Natural killer cell (primary cell): ENCODE results near the gene CATSPERB. TPM values are rescaled to one million over a fixed set of nuclear protein-coding genes. Genes with fewer than 3 reads are reported as not detected.

Source experiments
- ATAC-seq, 3 donors: fragments of 150-1000 bp in 2 of 3; fragments of 200-7000 bp in 1 of 3; cut with Tn5 transposase; 1 replicate in 1 of 3; 2 replicates in 2 of 3; pipeline ENCODE4 v1.10.0; 2021; ENCODE audit warnings: mild to moderate bottlenecking in 2 of 3, moderate library complexity in 2 of 3
- DNase-seq, 2 donors: peaks; one replicate each; pipeline versions ENCODE4 v3.0.0 to v3.0.0-alpha.2; 2013 to 2021; ENCODE audit warnings: mixed read lengths in 1 of 2
- H3K27ac ChIP-seq: one replicate; pipeline ENCODE4 v1.5.1; 2013; ENCODE audit warnings: mild to moderate bottlenecking, low read length
- H3K27me3 ChIP-seq: one replicate; pipeline ENCODE4 v1.6.1; 2013; ENCODE audit warnings: low read length; ENCODE audit not compliant: control insufficient read depth, insufficient read depth
- H3K36me3 ChIP-seq: one replicate; pipeline ENCODE4 v1.6.1; 2013; ENCODE audit warnings: low read length; ENCODE audit not compliant: control insufficient read depth, insufficient read depth
- H3K4me1 ChIP-seq: one replicate; pipeline ENCODE4 v1.6.1; 2013; ENCODE audit warnings: low read length; ENCODE audit not compliant: control insufficient read depth, insufficient read depth
- H3K4me3 ChIP-seq: one replicate; pipeline ENCODE4 v1.5.1; 2013; ENCODE audit warnings: low read length
- H3K9me3 ChIP-seq: one replicate; pipeline ENCODE4 v1.6.1; 2013; ENCODE audit warnings: low read length; ENCODE audit not compliant: control insufficient read depth, insufficient read depth
- H3K27ac Mint-ChIP-seq, 2 donors: one replicate each; pipeline ENCODE4 v1.8.0; 2022; ENCODE audit warnings: mild to moderate bottlenecking in 2 of 2, mixed read lengths in 2 of 2, moderate library complexity in 1 of 2
- H3K27me3 Mint-ChIP-seq, 2 donors: one replicate each; pipeline ENCODE4 v1.8.0; 2022; ENCODE audit warnings: low read depth in 2 of 2, mixed read lengths in 2 of 2
- H3K36me3 Mint-ChIP-seq: one replicate; pipeline ENCODE4 v1.8.0; 2022; ENCODE audit warnings: mixed read lengths
- H3K4me1 Mint-ChIP-seq, 2 donors: one replicate each; pipeline ENCODE4 v1.8.0; 2022; ENCODE audit warnings: mixed read lengths in 2 of 2
- H3K4me3 Mint-ChIP-seq: one replicate; pipeline ENCODE4 v1.8.0; 2022; ENCODE audit warnings: mild to moderate bottlenecking, moderate library complexity, mixed read lengths
- H3K9me3 Mint-ChIP-seq, 2 donors: one replicate each; pipeline ENCODE4 v1.8.0; 2022; ENCODE audit warnings: mixed read lengths in 2 of 2
- CTCF ChIP-seq: fragments of 200-600 bp; IDR thresholded peaks from one replicate; pipeline ENCODE4 v1.8.0; 2022; ENCODE audit warnings: antibody characterized with exemption
- WGBS: methylation state at CpG from one replicate; pipeline ENCODE4 v1.1.7; 2013; ENCODE audit warnings: missing lambda C conversion rate; ENCODE audit not compliant: insufficient coverage; 5-methylcytosine and 5-hydroxymethylcytosine counted together
- intact Hi-C: fragments of 100-400 bp; cut with micrococcal nuclease; formaldehyde crosslinking; loops from one replicate; pipeline ENCODE4 v1.14.2; 2022
- total RNA-seq, 4 donors: library from RNA; stranded (reverse); fragments of 120-200 nt in 1 of 4; gene quantifications; one replicate each; pipeline versions ENCODE4 v1.2.3 to v1.2.4, GENCODE V29; 2013 to 2022

CATSPERB gene
- total RNA-seq, 3 donors from 2014 or later (not counting 1 experiment from before 2014, with no cell fraction given) = 3.1 to 5.8 (median 4.2) TPM

- Mint-ChIP-seq H3K27me3 (peaks cover 0 to 6% of the 10 kb centered on the region in 2 donors), H3K4me3 (no peak overlapping the region), H3K27ac (no peak overlapping the region), H3K9me3 (no peaks in the 10 kb centered on the region), H3K4me1 (no peaks in the 10 kb centered on the region), H3K36me3 (no peaks in the 10 kb centered on the region)
- DNase-seq (no peak), ATAC-seq (no peak)
- H3K4me3 ChIP-seq = no peak overlapping the region
- TF ChIP-seq CTCF = no peak
- no peaks in the 10 kb centered on the region for H3K36me3 ChIP-seq
- H3K27me3 ChIP-seq = no peaks in the 10 kb centered on the region
- no peaks in the 10 kb centered on the region for H3K4me1 ChIP-seq
- no peak overlapping the region for H3K27ac ChIP-seq
- intact Hi-C loops = no loop called here
- no peaks in the 10 kb centered on the region for H3K9me3 ChIP-seq
These were observed 9.5 kb downstream of the CATSPERB start for GRCh38 chr14:91722386-91722785.

GRCh38 chr14:91719839-91720238 lies 12.0 kb downstream of the CATSPERB start:
- H3K27ac Mint-ChIP-seq = no peak overlapping the region
- H3K36me3 Mint-ChIP-seq = no peaks in the 10 kb centered on the region
- WGBS = 38% methylated on average over 2 of the region's 3 CpGs
- Histone ChIP-seq H3K4me3 (no peak overlapping the region), H3K27me3 (no peaks in the 10 kb centered on the region), H3K27ac (no peak overlapping the region), H3K4me1 (no peaks in the 10 kb centered on the region), H3K9me3 (no peaks in the 10 kb centered on the region), H3K36me3 (no peaks in the 10 kb centered on the region)
- H3K9me3 Mint-ChIP-seq = no peaks in the 10 kb centered on the region
- peaks cover 0 to 6% of the 10 kb centered on the region in 2 donors for H3K27me3 Mint-ChIP-seq
- no peak for DNase-seq
- H3K4me1 Mint-ChIP-seq = peaks cover 3 to 4% of the 10 kb centered on the region in 2 donors
- no peak for TF ChIP-seq CTCF
- intact Hi-C loops = no loop called here
- no peak for ATAC-seq
- H3K4me3 Mint-ChIP-seq = no peak overlapping the region

- no peak overlapping the region for H3K4me3 ChIP-seq
- no peaks in the 10 kb centered on the region for H3K4me1 ChIP-seq
- no peak overlapping the region for H3K27ac ChIP-seq
- intact Hi-C loops = no loop called here
- no peaks in the 10 kb centered on the region for H3K9me3 ChIP-seq
- Mint-ChIP-seq H3K9me3 (no peaks in the 10 kb centered on the region), H3K27me3 (peaks cover 0 to 6% of the 10 kb centered on the region in 2 donors), H3K27ac (no peak overlapping the region), H3K4me1 (peaks cover 8 to 12% of the 10 kb centered on the region in 2 donors), H3K36me3 (no peaks in the 10 kb centered on the region), H3K4me3 (no peak overlapping the region)
- DNase-seq = no peak
- no peak for TF ChIP-seq CTCF
- no peaks in the 10 kb centered on the region for H3K36me3 ChIP-seq
- H3K27me3 ChIP-seq = no peaks in the 10 kb centered on the region
- WGBS = no CpG with 5 or more reads among the region's 1 CpG
- ATAC-seq = no peak
These were observed 14.9 kb downstream of the CATSPERB start for GRCh38 chr14:91716999-91717398.

- H3K9me3 Mint-ChIP-seq = no peaks in the 10 kb centered on the region
- H3K4me3 Mint-ChIP-seq = peak overlapping the region; percentile 50
- peaks cover 0 to 4% of the 10 kb centered on the region in 2 donors for H3K27me3 Mint-ChIP-seq
- no peak for TF ChIP-seq CTCF
- H3K4me1 ChIP-seq = no peaks in the 10 kb centered on the region
- peak; percentile 21 to 66 for DNase-seq
- intact Hi-C loops = no loop called here
- H3K27ac ChIP-seq = peak overlapping the region; percentile 5
- H3K27ac Mint-ChIP-seq = peak overlapping the region; percentile 38 to 75
- H3K4me3 ChIP-seq = no peak overlapping the region
- no peaks in the 10 kb centered on the region for H3K27me3 ChIP-seq
- H3K4me1 Mint-ChIP-seq = peaks cover 8 to 12% of the 10 kb centered on the region in 2 donors
- no peaks in the 10 kb centered on the region for H3K9me3 ChIP-seq
- no peaks in the 10 kb centered on the region for H3K36me3 Mint-ChIP-seq
- WGBS = 44% methylated on average over 3 of the region's 6 CpGs
- ATAC-seq = peak; percentile 68 to 92 (median 72)
- H3K36me3 ChIP-seq = no peaks in the 10 kb centered on the region
These were observed 17.1 kb downstream of the CATSPERB start for GRCh38 chr14:91714805-91715204.
